BJ (cell line): ENCODE results near the gene ZNF264. TPM values are rescaled to one million over a fixed set of nuclear protein-coding genes. Genes with fewer than 3 reads are reported as not detected.
"Not testable (repeated sequence)": the region's sequence is repeated elsewhere in the genome, so short reads cannot be mapped to it uniquely, and the experiment has no call there.

Source experiments
- CTCF ChIA-PET: fragments of 350-600 bp; formaldehyde crosslinking; extraction: SDS; loops from one replicate; lab custom pipeline; 2021; ENCODE audit warnings: antibody characterized with exemption, inconsistent platforms; lab: Yijun Ruan, JAX
- POLR2A ChIA-PET: fragments of 300-600 bp; sonication (Branson Sonifier 250); formaldehyde crosslinking; extraction: SDS; loops from one replicate; lab custom pipeline; 2021; ENCODE audit warnings: antibody characterized with exemption; lab: Charles Lee
- DNase-seq: peaks from one replicate; pipeline ENCODE4 v3.0.0-alpha.2; 2011; ENCODE audit warnings: low read depth
- H3K27me3 ChIP-seq: 2 replicates; pipeline ENCODE4 v1.6.0; 2011; ENCODE audit warnings: low read length; ENCODE audit not compliant: control insufficient read depth, insufficient read depth
- H3K36me3 ChIP-seq: 2 replicates; pipeline ENCODE4 v1.5.1; 2011; ENCODE audit warnings: low read length; ENCODE audit not compliant: control insufficient read depth, insufficient read depth
- H3K4me3 ChIP-seq: 2 replicates; pipeline ENCODE4 v1.5.1; 2011; ENCODE audit warnings: low read depth, mild to moderate bottlenecking, control low read depth, low read length
- polyA plus RNA-seq: library from polyadenylated mRNA; depleted of rRNA; stranded (reverse); fragments of >200 nt; gene quantifications from 2 replicates; pipeline ENCODE4 v1.2.3, GENCODE V29; 2011
- TF ChIP-seq, protein P1 (sequence below): IDR thresholded peaks from 2 replicates; pipeline ENCODE4 v1.5.1; 2011; ENCODE audit warnings: low read depth, mild to moderate bottlenecking, control low read depth, inconsistent platforms, low read length, moderate library complexity; ENCODE audit not compliant: insufficient read depth

The ZNF264 gene
- polyA plus RNA-seq, 1 experiment: 7.1 TPM

- H3K27me3 ChIP-seq: no peaks in the 10 kb centered on the region
- ChIA-PET POLR2A (no interaction called here), CTCF (no interaction called here)
- no peak overlapping the region for H3K4me3 ChIP-seq
- TF ChIP-seq, protein P1, sequence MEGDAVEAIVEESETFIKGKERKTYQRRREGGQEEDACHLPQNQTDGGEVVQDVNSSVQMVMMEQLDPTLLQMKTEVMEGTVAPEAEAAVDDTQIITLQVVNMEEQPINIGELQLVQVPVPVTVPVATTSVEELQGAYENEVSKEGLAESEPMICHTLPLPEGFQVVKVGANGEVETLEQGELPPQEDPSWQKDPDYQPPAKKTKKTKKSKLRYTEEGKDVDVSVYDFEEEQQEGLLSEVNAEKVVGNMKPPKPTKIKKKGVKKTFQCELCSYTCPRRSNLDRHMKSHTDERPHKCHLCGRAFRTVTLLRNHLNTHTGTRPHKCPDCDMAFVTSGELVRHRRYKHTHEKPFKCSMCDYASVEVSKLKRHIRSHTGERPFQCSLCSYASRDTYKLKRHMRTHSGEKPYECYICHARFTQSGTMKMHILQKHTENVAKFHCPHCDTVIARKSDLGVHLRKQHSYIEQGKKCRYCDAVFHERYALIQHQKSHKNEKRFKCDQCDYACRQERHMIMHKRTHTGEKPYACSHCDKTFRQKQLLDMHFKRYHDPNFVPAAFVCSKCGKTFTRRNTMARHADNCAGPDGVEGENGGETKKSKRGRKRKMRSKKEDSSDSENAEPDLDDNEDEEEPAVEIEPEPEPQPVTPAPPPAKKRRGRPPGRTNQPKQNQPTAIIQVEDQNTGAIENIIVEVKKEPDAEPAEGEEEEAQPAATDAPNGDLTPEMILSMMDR: no peak
- H3K36me3 ChIP-seq: peaks cover 36% of the 10 kb centered on the region
- DNase-seq: no peak
These were observed 58.0 kb downstream of the ZNF264 start for GRCh38 chr19:57249329-57249728.

DNA sequence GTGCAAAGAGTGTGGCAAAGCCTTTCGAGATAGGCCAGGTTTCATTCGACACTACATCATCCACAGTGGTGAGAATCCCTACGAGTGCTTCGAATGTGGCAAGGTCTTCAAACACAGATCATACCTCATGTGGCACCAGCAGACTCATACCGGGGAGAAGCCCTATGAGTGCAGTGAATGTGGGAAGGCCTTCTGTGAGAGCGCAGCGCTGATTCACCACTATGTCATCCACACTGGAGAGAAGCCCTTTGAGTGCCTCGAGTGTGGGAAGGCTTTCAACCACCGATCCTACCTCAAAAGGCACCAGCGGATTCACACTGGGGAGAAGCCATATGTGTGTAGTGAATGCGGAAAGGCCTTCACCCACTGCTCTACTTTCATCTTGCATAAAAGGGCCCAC is 62.5 kb downstream of the ZNF264 start:
- H3K4me3 ChIP-seq, DNase-seq, H3K27me3 ChIP-seq, CTCF ChIA-PET, POLR2A ChIA-PET: not testable (repeated sequence)
- peaks cover 20% of the 10 kb centered on the region for H3K36me3 ChIP-seq

GRCh38 chr19:57262044-57262443 is 70.7 kb downstream of the ZNF264 start:
- DNase-seq: no peak
- ChIA-PET CTCF (no interaction called here), POLR2A (no interaction called here)
- Histone ChIP-seq H3K4me3 (no peak overlapping the region), H3K27me3 (no peaks in the 10 kb centered on the region), H3K36me3 (peaks cover 4% of the 10 kb centered on the region; the same call in 1 of the 2 replicates)
- TF ChIP-seq, protein P1: no peak

GRCh38 chr19:57263244-57263741 is 72.0 kb downstream of the ZNF264 start:
- no peak for DNase-seq
- Histone ChIP-seq H3K4me3 (no peak overlapping the region), H3K27me3 (no peaks in the 10 kb centered on the region), H3K36me3 (peaks cover 4% of the 10 kb centered on the region; the same call in 1 of the 2 replicates)
- TF ChIP-seq, protein P1: no peak
- POLR2A ChIA-PET: no interaction called here
- CTCF ChIA-PET: no interaction called here

DNA sequence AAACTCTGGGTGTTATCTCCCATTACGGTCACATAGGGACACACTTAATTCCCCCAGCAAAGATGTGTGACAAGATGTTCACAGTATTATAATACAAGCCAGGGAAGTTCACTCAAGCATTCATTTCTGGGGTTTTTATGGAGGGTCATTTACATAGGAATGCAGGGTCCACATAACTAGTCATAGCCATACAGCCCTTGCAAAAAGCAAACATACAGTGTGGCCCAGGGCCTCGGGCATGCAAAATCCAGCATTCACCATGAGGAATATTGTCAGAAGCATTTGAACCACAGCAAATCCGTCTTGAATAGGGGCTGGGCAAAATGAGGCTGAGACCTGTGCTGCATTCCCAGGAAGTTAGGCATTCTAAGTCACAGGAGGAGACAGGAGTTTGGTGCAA is 76.0 kb downstream of the ZNF264 start:
- TF ChIP-seq, protein P1: no peak
- POLR2A ChIA-PET: no interaction called here
- Histone ChIP-seq H3K27me3 (no peaks in the 10 kb centered on the region), H3K36me3 (peaks cover 1% of the 10 kb centered on the region; the same call in 1 of the 2 replicates), H3K4me3 (no peak overlapping the region)
- DNase-seq: no peak
- CTCF ChIA-PET: interaction anchor here (0.6 kb wide), 1 partner anchor 957 kb away, joined by 3 read pairs; no protein-coding TSS in a partner anchor
